H9 (cell line): ENCODE data around the gene CHRNG. TPM values are rescaled to one million over a fixed set of nuclear protein-coding genes. Genes with fewer than 3 reads are reported as not detected.

Source experiments
- DNase-seq: peaks from one replicate; pipeline ENCODE4 v3.0.0-alpha.2; 2017
- H2AFZ ChIP-seq: one replicate; pipeline ENCODE4 v1.6.1; 2013; ENCODE audit warnings: mild to moderate bottlenecking, low read length, control low read depth, moderate library complexity
- H2AK5ac ChIP-seq: 2 replicates; pipeline ENCODE4 v1.6.1; 2013; ENCODE audit warnings: low read length, control low read depth, mixed read lengths; ENCODE audit not compliant: insufficient read length
- H2BK120ac ChIP-seq: one replicate; pipeline ENCODE4 v1.6.1; 2013; ENCODE audit warnings: low read depth, mild to moderate bottlenecking, low read length, control low read depth, inconsistent platforms; ENCODE audit not compliant: poor library complexity, severe bottlenecking
- H2BK12ac ChIP-seq: 2 replicates; pipeline ENCODE4 v1.6.1; 2013; ENCODE audit warnings: low read length, control low read depth, mixed read lengths, low read depth; ENCODE audit not compliant: insufficient read length
- H2BK15ac ChIP-seq: 2 replicates; pipeline ENCODE4 v1.6.1; 2013; ENCODE audit warnings: low read depth, low read length, control low read depth
- H2BK20ac ChIP-seq: one replicate; pipeline ENCODE4 v1.6.1; 2013; ENCODE audit warnings: low read depth, mild to moderate bottlenecking, low read length, control low read depth, inconsistent platforms; ENCODE audit not compliant: poor library complexity, severe bottlenecking
- H2BK5ac ChIP-seq: 2 replicates; pipeline ENCODE4 v1.6.1; 2013; ENCODE audit warnings: low read length, control low read depth, mixed read lengths; ENCODE audit not compliant: insufficient read length
- H3K14ac ChIP-seq: 2 replicates; pipeline ENCODE4 v1.6.1; 2013; ENCODE audit warnings: low read length, control low read depth; ENCODE audit not compliant: insufficient read depth
- H3K18ac ChIP-seq: 2 replicates; pipeline ENCODE4 v1.6.1; 2013; ENCODE audit warnings: low read depth, mild to moderate bottlenecking, mixed read lengths, low read length, control low read depth; ENCODE audit not compliant: insufficient read length
- H3K23ac ChIP-seq: 2 replicates; pipeline ENCODE4 v1.6.1; 2013; ENCODE audit warnings: low read length, control low read depth, mixed read lengths, low read depth; ENCODE audit not compliant: insufficient read length
- H3K23me2 ChIP-seq: 2 replicates; pipeline ENCODE4 v1.6.1; 2013; ENCODE audit warnings: low read depth, mild to moderate bottlenecking, mixed read lengths, low read length, control low read depth; ENCODE audit not compliant: insufficient read length, poor library complexity, severe bottlenecking
- H3K27ac ChIP-seq: 2 replicates; pipeline ENCODE4 v1.5.1; 2013; ENCODE audit warnings: low read length, control low read depth, mixed read lengths, low read depth; ENCODE audit not compliant: insufficient read length
- H3K27me3 ChIP-seq: 2 replicates; pipeline ENCODE4 v1.6.1; 2013; ENCODE audit warnings: low read length, control low read depth, inconsistent platforms; ENCODE audit not compliant: insufficient read depth
- H3K4ac ChIP-seq: 2 replicates; pipeline ENCODE4 v1.6.1; 2013; ENCODE audit warnings: low read depth, mild to moderate bottlenecking, control low read depth, inconsistent platforms, low read length, moderate library complexity
- H3K4me1 ChIP-seq: 2 replicates; pipeline ENCODE4 v1.6.1; 2013; ENCODE audit warnings: low read length, control low read depth, inconsistent platforms; ENCODE audit not compliant: insufficient read depth
- H3K4me2 ChIP-seq: 2 replicates; pipeline ENCODE4 v1.6.1; 2013; ENCODE audit warnings: low read length, control low read depth, mixed read lengths; ENCODE audit not compliant: insufficient read length, insufficient read depth
- H3K56ac ChIP-seq: 2 replicates; pipeline ENCODE4 v1.6.1; 2013; ENCODE audit warnings: low read depth, mild to moderate bottlenecking, mixed read lengths, low read length, control low read depth; ENCODE audit not compliant: insufficient read length
- H3K79me1 ChIP-seq: 2 replicates; pipeline ENCODE4 v1.6.1; 2013; ENCODE audit warnings: low read depth, mild to moderate bottlenecking, moderate library complexity, low read length, control low read depth, inconsistent platforms; ENCODE audit not compliant: insufficient read depth, poor library complexity, severe bottlenecking
- H3K79me2 ChIP-seq: 2 replicates; pipeline ENCODE4 v1.6.1; 2013; ENCODE audit warnings: low read length, control low read depth, inconsistent platforms; ENCODE audit not compliant: insufficient read depth
- H3K9ac ChIP-seq: 2 replicates; pipeline ENCODE4 v1.6.1; 2013; ENCODE audit warnings: low read length, control low read depth, mixed read lengths; ENCODE audit not compliant: insufficient read length; ENCODE audit errors: extremely low read depth
- H3K9me3 ChIP-seq: one replicate; pipeline ENCODE4 v1.6.1; 2013; ENCODE audit warnings: low read depth, low read length, inconsistent platforms; ENCODE audit not compliant: control insufficient read depth
- H3T11ph ChIP-seq: one replicate; pipeline ENCODE4 v1.6.1; 2013; ENCODE audit warnings: mild to moderate bottlenecking, low read length, control low read depth, inconsistent platforms
- H4K20me1 ChIP-seq: one replicate; pipeline ENCODE4 v1.6.1; 2013; ENCODE audit not compliant: control insufficient read depth, insufficient read length, insufficient read depth
- H4K5ac ChIP-seq: 2 replicates; pipeline ENCODE4 v1.6.1; 2013; ENCODE audit warnings: low read depth, mild to moderate bottlenecking, mixed read lengths, low read length, control low read depth; ENCODE audit not compliant: insufficient read length
- H4K8ac ChIP-seq: replicated peaks from 2 replicates; pipeline ENCODE4 v1.6.1; 2013; ENCODE audit warnings: low read length, control low read depth, mixed read lengths, low read depth; ENCODE audit not compliant: insufficient read length
- H4K91ac ChIP-seq: 2 replicates; pipeline ENCODE4 v1.6.1; 2013; ENCODE audit warnings: low read depth, mild to moderate bottlenecking, moderate library complexity, mixed read lengths, low read length, control low read depth; ENCODE audit not compliant: insufficient read length
- H3K27ac Mint-ChIP-seq, 3 experiments: 2 replicates in 2 of 3; 3 replicates in 1 of 3; pipeline ENCODE4 v1.8.0; 2020 to 2021; ENCODE audit warnings: mixed read lengths in 3 of 3, mild to moderate bottlenecking in 1 of 3, moderate library complexity in 1 of 3
- H3K27me3 Mint-ChIP-seq: 2 replicates; pipeline ENCODE4 v1.8.0; 2021; ENCODE audit warnings: low read depth, mild to moderate bottlenecking, moderate library complexity, mixed read lengths
- H3K36me3 Mint-ChIP-seq, 3 experiments: 2 replicates in 2 of 3; 3 replicates in 1 of 3; pipeline ENCODE4 v1.8.0; 2020 to 2021; ENCODE audit warnings: low read depth in 3 of 3, mixed read lengths in 3 of 3; ENCODE audit not compliant: insufficient read depth in 1 of 3
- H3K4me1 Mint-ChIP-seq, 2 experiments: 2 replicates each; pipeline ENCODE4 v1.8.0; 2020; ENCODE audit warnings: mixed read lengths in 2 of 2
- H3K4me3 Mint-ChIP-seq, 2 experiments: 2 replicates in 1 of 2; 3 replicates in 1 of 2; pipeline ENCODE4 v1.8.0; 2020 to 2021; ENCODE audit warnings: mild to moderate bottlenecking in 2 of 2, mixed read lengths in 2 of 2, moderate library complexity in 1 of 2
- H3K9me3 Mint-ChIP-seq, 2 experiments: 2 replicates in 1 of 2; 3 replicates in 1 of 2; pipeline ENCODE4 v1.8.0; 2020; ENCODE audit warnings: mild to moderate bottlenecking in 2 of 2, mixed read lengths in 2 of 2, moderate library complexity in 1 of 2
- WGBS: extraction: QIAGEN DNeasy Blood & Tissue Kit; methylation state at CpG from one replicate; pipeline ENCODE4 v1.1.7; 2013; ENCODE audit warnings: missing lambda C conversion rate, low lambda C conversion rate, mixed read lengths; ENCODE audit not compliant: insufficient read length; ENCODE audit errors: extremely low coverage; 5-methylcytosine and 5-hydroxymethylcytosine counted together
- total RNA-seq: library from RNA; stranded (reverse); gene quantifications from 2 replicates; pipeline ENCODE4 v1.2.1, GENCODE V29; 2021
- TF ChIP-seq, protein P1 (sequence below): fragments of 200-600 bp; sonication (generic); conservative IDR thresholded peaks from 3 replicates; pipeline ENCODE4 v1.8.0; 2021; ENCODE audit warnings: antibody characterized with exemption, mild to moderate bottlenecking

CHRNG gene
- total RNA-seq, 1 experiment from 2014 or later: not detected

DNA sequence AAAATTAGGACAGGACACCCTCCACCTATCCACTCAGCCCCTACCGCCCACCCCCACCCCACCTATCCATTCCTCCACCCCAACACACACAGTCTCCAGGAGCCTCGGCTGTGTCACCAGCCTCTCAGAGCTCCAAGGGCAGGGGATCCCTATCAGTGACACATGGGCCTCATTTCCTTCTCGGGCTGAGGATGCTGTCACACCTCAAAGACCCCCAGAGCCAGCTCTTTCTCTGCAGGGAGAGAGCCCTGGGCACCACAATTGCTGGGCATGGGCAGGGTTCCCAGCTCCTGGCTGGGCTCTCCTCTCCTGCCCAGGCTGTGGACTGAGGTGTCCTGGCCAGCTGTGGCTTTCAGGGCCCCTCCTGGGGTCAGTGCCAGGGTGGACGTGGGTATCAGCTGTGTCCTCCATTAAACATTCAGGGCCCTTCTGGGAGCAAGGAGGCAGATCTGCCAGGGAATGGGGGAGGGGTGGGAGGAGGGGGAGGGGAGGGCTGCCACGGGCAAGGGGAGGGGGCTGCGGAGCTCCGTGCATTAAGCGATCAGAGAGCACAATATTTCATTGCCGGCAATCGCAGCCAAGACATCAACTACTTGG is 37.6 kb upstream of the CHRNG start:
- no peak overlapping the region for H3K4ac ChIP-seq
- no peak for DNase-seq
- TF ChIP-seq, protein P1, sequence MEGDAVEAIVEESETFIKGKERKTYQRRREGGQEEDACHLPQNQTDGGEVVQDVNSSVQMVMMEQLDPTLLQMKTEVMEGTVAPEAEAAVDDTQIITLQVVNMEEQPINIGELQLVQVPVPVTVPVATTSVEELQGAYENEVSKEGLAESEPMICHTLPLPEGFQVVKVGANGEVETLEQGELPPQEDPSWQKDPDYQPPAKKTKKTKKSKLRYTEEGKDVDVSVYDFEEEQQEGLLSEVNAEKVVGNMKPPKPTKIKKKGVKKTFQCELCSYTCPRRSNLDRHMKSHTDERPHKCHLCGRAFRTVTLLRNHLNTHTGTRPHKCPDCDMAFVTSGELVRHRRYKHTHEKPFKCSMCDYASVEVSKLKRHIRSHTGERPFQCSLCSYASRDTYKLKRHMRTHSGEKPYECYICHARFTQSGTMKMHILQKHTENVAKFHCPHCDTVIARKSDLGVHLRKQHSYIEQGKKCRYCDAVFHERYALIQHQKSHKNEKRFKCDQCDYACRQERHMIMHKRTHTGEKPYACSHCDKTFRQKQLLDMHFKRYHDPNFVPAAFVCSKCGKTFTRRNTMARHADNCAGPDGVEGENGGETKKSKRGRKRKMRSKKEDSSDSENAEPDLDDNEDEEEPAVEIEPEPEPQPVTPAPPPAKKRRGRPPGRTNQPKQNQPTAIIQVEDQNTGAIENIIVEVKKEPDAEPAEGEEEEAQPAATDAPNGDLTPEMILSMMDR: no peak
- no peak overlapping the region for H3T11ph ChIP-seq
- H4K20me1 ChIP-seq: peaks cover 3% of the 10 kb centered on the region
- no peaks in the 10 kb centered on the region; a peak in 1 of 7 replicates for H3K36me3 Mint-ChIP-seq
- H3K23ac ChIP-seq: no peak overlapping the region
- peak overlapping the region; percentile 88 for H3K4me2 ChIP-seq
- H2AK5ac ChIP-seq: no peak overlapping the region
- peaks cover 17% of the 10 kb centered on the region for H3K27me3 ChIP-seq
- WGBS: no CpG with 5 or more reads among the region's 10 CpGs
- no peak overlapping the region for H2BK20ac ChIP-seq
- no peaks in the 10 kb centered on the region for H3K9me3 ChIP-seq
- H3K56ac ChIP-seq: no peak overlapping the region
- no peak overlapping the region for H4K91ac ChIP-seq
- H3K4me1 Mint-ChIP-seq: peaks cover 17 to 61% of the 10 kb centered on the region in 2 experiments
- H3K27ac Mint-ChIP-seq: no peak overlapping the region
- H2BK15ac ChIP-seq: no peak overlapping the region
- no peak overlapping the region for H2BK12ac ChIP-seq
- no peaks in the 10 kb centered on the region for H3K79me1 ChIP-seq
- no peak overlapping the region for H3K14ac ChIP-seq
- H2BK120ac ChIP-seq: no peak overlapping the region
- H3K27ac ChIP-seq: no peak overlapping the region
- H2BK5ac ChIP-seq: no peak overlapping the region
- peaks cover 12% of the 10 kb centered on the region for H3K23me2 ChIP-seq
- H3K18ac ChIP-seq: no peak overlapping the region
- peak overlapping the region; percentile 69 to 91 for H3K4me3 Mint-ChIP-seq
- H4K5ac ChIP-seq: no peak overlapping the region
- no peak overlapping the region for H3K9ac ChIP-seq
- no peaks in the 10 kb centered on the region for H3K79me2 ChIP-seq
- H2AFZ ChIP-seq: no peak overlapping the region
- no peaks in the 10 kb centered on the region; a peak in 1 of 5 replicates for H3K9me3 Mint-ChIP-seq
- H3K4me1 ChIP-seq: 0 out of 2 replicates have a peak, but pooled peaks cover 3% of the 10 kb centered on the region
- H3K27me3 Mint-ChIP-seq: peaks cover 75% of the 10 kb centered on the region
- no peak overlapping the region for H4K8ac ChIP-seq
